Peyer's patch (tissue), 4 donors: Measurements from ENCODE around the gene CCDC85B.

Experiments
- CTCF ChIP-seq, 6 experiments: fragments of 450-650 bp in 4 of 6; fragments of 200-600 bp in 2 of 6; sonication (generic) in 1 of 6; IDR thresholded peaks; one replicate each; pipeline ENCODE4 v1.5.1; 2017 to 2019; ENCODE audit warnings: antibody characterized with exemption in 6 of 6, mild to moderate bottlenecking in 3 of 6, moderate library complexity in 1 of 6
- POLR2A ChIP-seq, 2 donors: fragments of 450-650 bp; IDR thresholded peaks; one replicate each; pipeline ENCODE4 v1.5.1; 2017; ENCODE audit warnings: antibody characterized with exemption in 2 of 2, mild to moderate bottlenecking in 2 of 2, moderate library complexity in 2 of 2

- no peak for TF ChIP-seq POLR2A (IDR thresholded peaks at IDR 0.05)
- TF ChIP-seq CTCF (IDR thresholded peaks at IDR 0.05): no peak
These were observed 30.6 kb downstream of the CCDC85B start for GRCh38 chr11:65921033-65921555.
